Posterior cingulate gyrus (tissue), 11 donors: Measurements from ENCODE around the gene PPP1R3E.

Experiments used
- DNase-seq, 10 donors: peaks; one replicate each; pipeline versions ENCODE4 v3.0.0 to v3.0.0-alpha.2; 2020 to 2021; ENCODE audit warnings: mixed read lengths in 3 of 10
- intact Hi-C: fragments of 100-400 bp; cut with DNase I; formaldehyde crosslinking; loops from one replicate; pipeline ENCODE4 v1.15.1; 2023

Gene PPP1R3E

GRCh38 chr14:23323838-23324454 lies 21.3 kb upstream of the PPP1R3E start:
- intact Hi-C loops = no loop called here
- no peak for DNase-seq

- no peak for DNase-seq
- intact Hi-C loops = no loop called here
Observed at GRCh38 chr14:23322568-23323517, 20.2 kb upstream of the PPP1R3E start.

- intact Hi-C loops = loop anchor here (2.0 kb wide), 1 partner anchor 55 kb away; the partner anchor contains the start of gene CMTM5
Observed at GRCh38 chr14:23321572-23322547, 19.2 kb upstream of the PPP1R3E start.

GRCh38 chr14:23320584-23321571 lies 18.2 kb upstream of the PPP1R3E start, which contains the start of gene PABPN1:
Gene PABPN1 (plus strand): TSS chr14:23321457. CDS start chr14:23321470, 13 bp downstream.
- intact Hi-C loops = loop anchor here (1.0 to 2.0 kb wide), 2 partner anchors 15 to 56 kb away; partner anchors contain the start of genes BCL2L2 and CMTM5
- DNase-seq = peak; percentile 98 to 100 (median 99)

More at GRCh38 chr14:23321572-23322547, 19.2 kb upstream of the PPP1R3E start:
- DNase-seq = peak in 3 of 10 donors; percentile 29 to 88 (median 49)

- no peak for DNase-seq
- intact Hi-C loops = loop anchor here (1.0 to 2.0 kb wide), 2 partner anchors 14 to 57 kb away; partner anchors contain the start of genes BCL2L2 and CMTM5
Observed at GRCh38 chr14:23319746-23320583, 17.3 kb upstream of the PPP1R3E start.

GRCh38 chr14:23316300-23316699 lies 13.6 kb upstream of the PPP1R3E start:
- no peak for DNase-seq
- intact Hi-C loops = no loop called here

GRCh38 chr14:23310546-23310945 lies 7.9 kb upstream of the PPP1R3E start:
- DNase-seq = peak in 1 of 10 donors; percentile 44
- intact Hi-C loops = no loop called here

GRCh38 chr14:23308721-23309445 lies 6.2 kb upstream of the PPP1R3E start:
- intact Hi-C loops = no loop called here
- peak in 1 of 10 donors; percentile 54 for DNase-seq

- intact Hi-C loops = no loop called here
- peak in 1 of 10 donors; percentile 83 for DNase-seq
Observed at GRCh38 chr14:23307687-23308644, 5.3 kb upstream of the PPP1R3E start.

- intact Hi-C loops = no loop called here
- no peak for DNase-seq
Observed at GRCh38 chr14:23307146-23307530, 4.5 kb upstream of the PPP1R3E start.

GRCh38 chr14:23306412-23307145 lies 3.9 kb upstream of the PPP1R3E start, which contains the start of gene BCL2L2:
Gene BCL2L2 (plus strand): TSS chr14:23306833. CDS start chr14:23307768, 935 bp downstream.
- peak; percentile 84 to 98 (median 90) for DNase-seq
- intact Hi-C loops = loop anchor here (1.0 kb wide), 1 partner anchor 14 kb away; no protein-coding TSS in a partner anchor

- intact Hi-C loops = loop anchor here (1.0 kb wide), 1 partner anchor 16 kb away; the partner anchor contains the start of gene HOMEZ
- DNase-seq = no peak
Observed at GRCh38 chr14:23301969-23302289, 730 bp downstream of the PPP1R3E start.

- DNase-seq = peak; percentile 94 to 100 (median 96)
- intact Hi-C loops = loop anchor here (1.0 kb wide), 1 partner anchor 15 kb away; the partner anchor contains the start of gene HOMEZ
Observed at GRCh38 chr14:23301288-23301968, 1.2 kb downstream of the PPP1R3E start.

GRCh38 chr14:23300687-23301223 lies 1.9 kb downstream of the PPP1R3E start:
- intact Hi-C loops = loop anchor here (1.0 kb wide), 1 partner anchor 14 kb away; the partner anchor contains the start of gene HOMEZ

More at GRCh38 chr14:23300687-23301223, 1.9 kb downstream of the PPP1R3E start:
- DNase-seq = peak in 2 of 10 donors; percentile 22 to 85
